ENCODE data around the gene RAI1.

The RAI1 gene

DNA sequence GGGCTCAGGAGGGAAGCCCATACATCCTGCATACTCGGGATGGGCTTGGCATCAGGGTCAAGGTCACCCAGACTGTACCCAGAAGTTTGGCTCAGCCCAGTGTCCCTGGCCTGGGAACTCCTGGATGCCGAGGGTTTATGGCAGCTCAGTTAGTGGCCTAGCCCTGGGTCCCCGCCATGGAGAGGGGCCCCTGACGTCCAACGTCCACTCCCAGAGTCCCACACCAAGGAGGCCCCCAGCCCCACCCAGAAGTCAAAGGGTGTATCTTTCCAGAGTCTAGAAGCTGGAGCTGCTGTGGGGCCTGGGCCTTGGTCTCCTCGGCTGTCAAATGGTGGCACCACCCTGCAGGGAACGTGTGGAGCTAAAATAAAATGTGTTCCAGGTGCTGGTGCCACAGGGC, 79.1 kb downstream of the RAI1 start:
- no peak overlapping the region for H3K4me3 ChIP-seq (ENCODE audit: low read length in 2 of 2)
- H3K9ac ChIP-seq (ENCODE audit: low read depth in 1 of 2, low read length in 2 of 2), result no peak overlapping the region
- H3K9me3 ChIP-seq (ENCODE audit: control insufficient read depth in 2 of 2, low read length in 2 of 2), result no peaks in the 10 kb centered on the region
- no peak overlapping the region for H3K27ac ChIP-seq (ENCODE audit: low read depth in 2 of 2, low read length in 2 of 2)
- no peaks in the 10 kb centered on the region for H3K36me3 ChIP-seq (ENCODE audit: control insufficient read depth in 2 of 2, insufficient read depth in 2 of 2, low read length in 2 of 2)
- H3K4me1 ChIP-seq (ENCODE audit: control insufficient read depth in 2 of 2, insufficient read depth in 2 of 2, low read length in 2 of 2), result peaks cover 0 to 4% of the 10 kb centered on the region in 2 donors
- H3K27me3 ChIP-seq (ENCODE audit: control insufficient read depth in 2 of 2, insufficient read depth in 2 of 2, low read length in 2 of 2), result no peaks in the 10 kb centered on the region

- Histone ChIP-seq H3K9ac (ENCODE audit: low read depth in 1 of 2, low read length in 2 of 2) (no peak overlapping the region), H3K4me1 (ENCODE audit: control insufficient read depth in 2 of 2, insufficient read depth in 2 of 2, low read length in 2 of 2) (peaks cover 0 to 8% of the 10 kb centered on the region in 2 donors), H3K27me3 (ENCODE audit: control insufficient read depth in 2 of 2, insufficient read depth in 2 of 2, low read length in 2 of 2) (no peaks in the 10 kb centered on the region), H3K27ac (ENCODE audit: low read depth in 2 of 2, low read length in 2 of 2) (no peak overlapping the region), H3K36me3 (ENCODE audit: control insufficient read depth in 2 of 2, insufficient read depth in 2 of 2, low read length in 2 of 2) (no peaks in the 10 kb centered on the region), H3K9me3 (ENCODE audit: control insufficient read depth in 2 of 2, low read length in 2 of 2) (no peaks in the 10 kb centered on the region), H3K4me3 (ENCODE audit: low read length in 2 of 2) (no peak overlapping the region)
These were observed 79.8 kb downstream of the RAI1 start for GRCh38 chr17:17760872-17761550.

GRCh38 chr17:17761894-17762743, 80.9 kb downstream of the RAI1 start:
- no peaks in the 10 kb centered on the region for H3K27me3 ChIP-seq (ENCODE audit: control insufficient read depth in 2 of 2, insufficient read depth in 2 of 2, low read length in 2 of 2)
- H3K4me1 ChIP-seq (ENCODE audit: control insufficient read depth in 2 of 2, insufficient read depth in 2 of 2, low read length in 2 of 2), result peaks cover 3 to 13% of the 10 kb centered on the region in 2 donors
- no peaks in the 10 kb centered on the region for H3K36me3 ChIP-seq (ENCODE audit: control insufficient read depth in 2 of 2, insufficient read depth in 2 of 2, low read length in 2 of 2)
- no peak overlapping the region for H3K9ac ChIP-seq (ENCODE audit: low read depth in 1 of 2, low read length in 2 of 2)
- H3K27ac ChIP-seq (ENCODE audit: low read depth in 2 of 2, low read length in 2 of 2), result no peak overlapping the region
- H3K9me3 ChIP-seq (ENCODE audit: control insufficient read depth in 2 of 2, low read length in 2 of 2), result no peaks in the 10 kb centered on the region
- no peak overlapping the region for H3K4me3 ChIP-seq (ENCODE audit: low read length in 2 of 2)

GRCh38 chr17:17762744-17763105, 81.5 kb downstream of the RAI1 start:
- Histone ChIP-seq H3K9me3 (ENCODE audit: control insufficient read depth in 2 of 2, low read length in 2 of 2) (no peaks in the 10 kb centered on the region), H3K27ac (ENCODE audit: low read depth in 2 of 2, low read length in 2 of 2) (no peak overlapping the region), H3K4me3 (ENCODE audit: low read length in 2 of 2) (no peak overlapping the region), H3K4me1 (ENCODE audit: control insufficient read depth in 2 of 2, insufficient read depth in 2 of 2, low read length in 2 of 2) (peaks cover 3 to 13% of the 10 kb centered on the region in 2 donors), H3K27me3 (ENCODE audit: control insufficient read depth in 2 of 2, insufficient read depth in 2 of 2, low read length in 2 of 2) (no peaks in the 10 kb centered on the region), H3K9ac (ENCODE audit: low read depth in 1 of 2, low read length in 2 of 2) (peak overlapping the region in 1 of 2 donors; percentile 5), H3K36me3 (ENCODE audit: control insufficient read depth in 2 of 2, insufficient read depth in 2 of 2, low read length in 2 of 2) (no peaks in the 10 kb centered on the region)

DNA sequence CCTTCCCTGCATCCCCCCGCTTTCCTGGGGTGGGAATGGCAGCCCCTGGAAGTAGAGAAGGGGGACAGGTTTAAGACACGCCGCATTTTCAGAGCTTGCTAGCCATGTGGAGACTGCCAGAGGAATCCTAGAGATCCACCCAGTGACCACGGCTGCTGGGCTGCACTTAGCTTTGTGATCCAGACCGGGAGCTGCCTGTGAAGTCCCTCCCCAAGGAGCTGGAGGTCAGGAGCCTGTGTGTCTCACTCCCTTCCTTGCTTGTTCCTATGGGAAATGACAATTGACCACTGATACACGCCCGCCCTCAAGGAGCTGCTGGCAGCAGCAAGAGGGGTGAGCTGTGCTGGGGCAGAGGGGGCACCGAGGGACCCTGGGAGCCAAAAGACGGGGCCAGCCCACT, 81.9 kb downstream of the RAI1 start:
- Histone ChIP-seq H3K27ac (ENCODE audit: low read depth in 2 of 2, low read length in 2 of 2) (no peak overlapping the region), H3K9me3 (ENCODE audit: control insufficient read depth in 2 of 2, low read length in 2 of 2) (no peaks in the 10 kb centered on the region), H3K27me3 (ENCODE audit: control insufficient read depth in 2 of 2, insufficient read depth in 2 of 2, low read length in 2 of 2) (no peaks in the 10 kb centered on the region), H3K4me1 (ENCODE audit: control insufficient read depth in 2 of 2, insufficient read depth in 2 of 2, low read length in 2 of 2) (peaks cover 3 to 9% of the 10 kb centered on the region in 2 donors), H3K36me3 (ENCODE audit: control insufficient read depth in 2 of 2, insufficient read depth in 2 of 2, low read length in 2 of 2) (no peaks in the 10 kb centered on the region), H3K9ac (ENCODE audit: low read depth in 1 of 2, low read length in 2 of 2) (peak overlapping the region in 1 of 2 donors; percentile 5), H3K4me3 (ENCODE audit: low read length in 2 of 2) (no peak overlapping the region)

GRCh38 chr17:17763734-17764133, 82.5 kb downstream of the RAI1 start:
- no peak overlapping the region for H3K27ac ChIP-seq (ENCODE audit: low read depth in 2 of 2, low read length in 2 of 2)
- H3K36me3 ChIP-seq (ENCODE audit: control insufficient read depth in 2 of 2, insufficient read depth in 2 of 2, low read length in 2 of 2), result no peaks in the 10 kb centered on the region
- no peaks in the 10 kb centered on the region for H3K27me3 ChIP-seq (ENCODE audit: control insufficient read depth in 2 of 2, insufficient read depth in 2 of 2, low read length in 2 of 2)
- no peak overlapping the region for H3K9ac ChIP-seq (ENCODE audit: low read depth in 1 of 2, low read length in 2 of 2)
- H3K4me3 ChIP-seq (ENCODE audit: low read length in 2 of 2), result no peak overlapping the region
- H3K9me3 ChIP-seq (ENCODE audit: control insufficient read depth in 2 of 2, low read length in 2 of 2), result no peaks in the 10 kb centered on the region
- H3K4me1 ChIP-seq (ENCODE audit: control insufficient read depth in 2 of 2, insufficient read depth in 2 of 2, low read length in 2 of 2), result peaks cover 3 to 9% of the 10 kb centered on the region in 2 donors

DNA sequence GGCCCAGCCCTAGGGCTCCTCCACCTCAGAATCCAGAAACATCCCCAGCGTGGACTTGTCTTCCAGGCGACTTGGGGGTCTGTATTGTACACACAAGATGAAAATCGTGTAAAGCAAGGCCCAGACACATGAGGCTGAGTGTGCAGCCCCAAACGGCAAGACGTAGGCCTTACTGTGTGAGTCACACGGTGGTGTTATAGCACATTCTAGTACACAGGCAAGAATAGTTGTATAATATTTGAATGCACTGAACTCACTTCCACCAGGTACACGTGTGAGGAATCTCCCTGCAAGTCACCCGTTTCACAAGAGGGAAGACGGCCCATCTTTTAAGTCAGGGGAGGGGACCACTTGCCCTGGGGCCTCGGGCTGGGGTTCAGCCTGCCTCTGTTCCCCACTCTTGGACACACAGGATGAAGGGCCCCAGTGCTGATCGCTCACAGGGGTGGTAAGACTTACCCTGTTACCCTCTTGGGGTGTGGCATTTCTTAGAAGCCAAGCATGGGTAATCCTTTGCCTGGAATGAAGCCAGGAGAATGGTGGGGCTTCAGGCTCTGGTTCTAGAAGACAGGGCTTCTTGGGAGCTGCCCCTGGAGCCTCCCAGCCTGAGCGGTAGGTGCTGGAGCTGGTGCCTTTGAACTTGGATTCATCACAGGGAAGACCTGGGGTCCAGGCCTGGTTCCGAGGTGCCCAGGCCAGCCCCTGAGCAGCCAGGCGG, 84.3 kb downstream of the RAI1 start:
- H3K4me1 ChIP-seq (ENCODE audit: control insufficient read depth in 2 of 2, insufficient read depth in 2 of 2, low read length in 2 of 2), result peaks cover 6 to 9% of the 10 kb centered on the region in 2 donors
- H3K36me3 ChIP-seq (ENCODE audit: control insufficient read depth in 2 of 2, insufficient read depth in 2 of 2, low read length in 2 of 2), result no peaks in the 10 kb centered on the region
- no peak overlapping the region for H3K4me3 ChIP-seq (ENCODE audit: low read length in 2 of 2)
- H3K27ac ChIP-seq (ENCODE audit: low read depth in 2 of 2, low read length in 2 of 2), result no peak overlapping the region
- no peaks in the 10 kb centered on the region for H3K27me3 ChIP-seq (ENCODE audit: control insufficient read depth in 2 of 2, insufficient read depth in 2 of 2, low read length in 2 of 2)
- H3K9ac ChIP-seq (ENCODE audit: low read depth in 1 of 2, low read length in 2 of 2), result no peak overlapping the region
- no peaks in the 10 kb centered on the region for H3K9me3 ChIP-seq (ENCODE audit: control insufficient read depth in 2 of 2, low read length in 2 of 2)

- H3K4me1 ChIP-seq (ENCODE audit: control insufficient read depth in 2 of 2, insufficient read depth in 2 of 2, low read length in 2 of 2), result peaks cover 6 to 9% of the 10 kb centered on the region in 2 donors
- H3K9me3 ChIP-seq (ENCODE audit: control insufficient read depth in 2 of 2, low read length in 2 of 2), result no peaks in the 10 kb centered on the region
- no peaks in the 10 kb centered on the region for H3K27me3 ChIP-seq (ENCODE audit: control insufficient read depth in 2 of 2, insufficient read depth in 2 of 2, low read length in 2 of 2)
- H3K27ac ChIP-seq (ENCODE audit: low read depth in 2 of 2, low read length in 2 of 2), result peak overlapping the region; percentile 5 to 23
- no peak overlapping the region for H3K4me3 ChIP-seq (ENCODE audit: low read length in 2 of 2)
- no peaks in the 10 kb centered on the region for H3K36me3 ChIP-seq (ENCODE audit: control insufficient read depth in 2 of 2, insufficient read depth in 2 of 2, low read length in 2 of 2)
- H3K9ac ChIP-seq (ENCODE audit: low read depth in 1 of 2, low read length in 2 of 2), result no peak overlapping the region
These were observed 85.0 kb downstream of the RAI1 start for GRCh38 chr17:17766077-17766743.

DNA sequence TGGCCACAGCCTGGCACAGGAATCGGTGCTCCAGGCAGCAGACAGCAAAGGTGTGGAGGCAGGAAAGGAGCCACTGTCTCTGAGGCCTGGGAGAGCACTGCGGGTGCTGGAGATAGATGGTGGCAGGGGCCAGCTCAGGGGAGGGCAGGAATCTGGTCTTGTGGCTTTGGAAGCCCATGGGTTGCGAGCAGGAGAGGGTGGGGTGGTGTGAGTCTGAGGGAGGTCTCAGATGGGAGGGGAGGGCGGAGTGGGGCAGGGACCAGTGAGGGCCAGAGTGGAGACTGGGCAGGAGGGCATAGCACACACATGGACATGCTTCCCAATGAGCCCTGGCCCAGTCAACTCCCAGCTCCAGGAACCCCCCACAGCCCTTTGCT, 85.5 kb downstream of the RAI1 start:
- H3K4me1 ChIP-seq (ENCODE audit: control insufficient read depth in 2 of 2, insufficient read depth in 2 of 2, low read length in 2 of 2), result peaks cover 6 to 9% of the 10 kb centered on the region in 2 donors

More for the DNA sequence above, 85.5 kb downstream of the RAI1 start:
- no peaks in the 10 kb centered on the region for H3K9me3 ChIP-seq (ENCODE audit: control insufficient read depth in 2 of 2, low read length in 2 of 2)
- H3K9ac ChIP-seq (ENCODE audit: low read depth in 1 of 2, low read length in 2 of 2), result no peak overlapping the region
- no peak overlapping the region for H3K4me3 ChIP-seq (ENCODE audit: low read length in 2 of 2)
- H3K27me3 ChIP-seq (ENCODE audit: control insufficient read depth in 2 of 2, insufficient read depth in 2 of 2, low read length in 2 of 2), result no peaks in the 10 kb centered on the region
- H3K27ac ChIP-seq (ENCODE audit: low read depth in 2 of 2, low read length in 2 of 2), result peak overlapping the region in 1 of 2 donors; percentile 23
- no peaks in the 10 kb centered on the region for H3K36me3 ChIP-seq (ENCODE audit: control insufficient read depth in 2 of 2, insufficient read depth in 2 of 2, low read length in 2 of 2)
